Muscle of leg (tissue), 11 donors: ENCODE measurements around the gene ZFYVE16. TPM values are rescaled to one million over a fixed set of nuclear protein-coding genes. Genes with fewer than 3 reads are reported as not detected.
"Not testable (repeated sequence)": the region's sequence is repeated elsewhere in the genome, so short reads cannot be mapped to it uniquely, and the experiment has no call there.

ENCODE experiments used
- DNase-seq: peaks from one replicate; pipeline ENCODE4 v3.0.0; 2013
- H3K27ac ChIP-seq: one replicate; pipeline ENCODE4 v1.5.1; 2013; ENCODE audit warnings: mild to moderate bottlenecking, low read length, control low read depth
- H3K27me3 ChIP-seq: one replicate; pipeline ENCODE4 v1.6.1; 2013; ENCODE audit warnings: low read length; ENCODE audit not compliant: control insufficient read depth, insufficient read depth
- H3K36me3 ChIP-seq: one replicate; pipeline ENCODE4 v1.6.1; 2013; ENCODE audit warnings: low read length; ENCODE audit not compliant: control insufficient read depth, insufficient read depth
- H3K4me1 ChIP-seq: one replicate; pipeline ENCODE4 v1.6.1; 2013; ENCODE audit warnings: low read length; ENCODE audit not compliant: control insufficient read depth, insufficient read depth
- H3K4me3 ChIP-seq: one replicate; pipeline ENCODE4 v1.5.1; 2013; ENCODE audit warnings: low read length, control low read depth
- H3K9me3 ChIP-seq: replicated peaks from 2 replicates; pipeline ENCODE4 v1.6.1; 2013; ENCODE audit warnings: low read depth, low read length; ENCODE audit not compliant: control insufficient read depth
- WGBS: methylation state at CpG from one replicate; pipeline ENCODE4 v1.1.5; 2013; ENCODE audit warnings: missing lambda C conversion rate; ENCODE audit not compliant: insufficient coverage; 5-methylcytosine and 5-hydroxymethylcytosine counted together
- polyA plus RNA-seq, 8 donors: library from polyadenylated mRNA; unstranded; fragments of 120-200 nt; gene quantifications; one replicate each; pipeline versions ENCODE4 v1.2.1 to v1.2.3, GENCODE V29; 2013; ENCODE audit warnings: inconsistent platforms in 1 of 8, low replicate concordance in 1 of 8; ENCODE audit not compliant: insufficient read length in 8 of 8, insufficient read depth in 1 of 8
- total RNA-seq: library from RNA; stranded (reverse); fragments of 120-200 nt; gene quantifications from one replicate; pipeline ENCODE4 v1.2.4, GENCODE V29; 2013

ZFYVE16 gene
- total and polyA plus RNA-seq, 9 donors, result 31.2 to 67.8 (median 50.8) TPM

DNA sequence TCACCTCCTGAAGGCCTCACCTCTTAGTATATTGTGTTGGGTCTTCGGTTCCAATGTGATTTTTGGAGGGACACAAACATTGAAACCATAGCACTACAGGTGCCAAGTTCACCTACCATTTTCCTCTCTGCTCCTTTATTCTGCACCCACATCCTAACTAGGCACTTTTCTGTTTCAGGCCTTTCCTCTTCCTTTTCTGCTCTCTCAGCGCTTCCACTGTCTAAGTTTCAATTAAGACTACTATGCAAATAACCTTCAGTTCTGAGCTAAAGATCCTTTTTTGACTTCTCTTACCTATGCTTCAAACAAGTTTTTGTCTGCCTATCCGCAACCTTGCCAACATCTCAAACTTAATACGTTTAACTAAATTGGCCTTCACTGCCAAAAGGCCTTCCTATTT is 25.4 kb upstream of the ZFYVE16 start:
- H3K36me3 ChIP-seq, result no peaks in the 10 kb centered on the region
- H3K9me3 ChIP-seq, result no peaks in the 10 kb centered on the region
- no peak overlapping the region for H3K4me3 ChIP-seq
- no peaks in the 10 kb centered on the region for H3K27me3 ChIP-seq
- no peaks in the 10 kb centered on the region for H3K4me1 ChIP-seq
- 92% methylated on average over 4 of the region's 4 CpGs for WGBS
- DNase-seq, result no peak
- H3K27ac ChIP-seq, result no peak overlapping the region

DNA sequence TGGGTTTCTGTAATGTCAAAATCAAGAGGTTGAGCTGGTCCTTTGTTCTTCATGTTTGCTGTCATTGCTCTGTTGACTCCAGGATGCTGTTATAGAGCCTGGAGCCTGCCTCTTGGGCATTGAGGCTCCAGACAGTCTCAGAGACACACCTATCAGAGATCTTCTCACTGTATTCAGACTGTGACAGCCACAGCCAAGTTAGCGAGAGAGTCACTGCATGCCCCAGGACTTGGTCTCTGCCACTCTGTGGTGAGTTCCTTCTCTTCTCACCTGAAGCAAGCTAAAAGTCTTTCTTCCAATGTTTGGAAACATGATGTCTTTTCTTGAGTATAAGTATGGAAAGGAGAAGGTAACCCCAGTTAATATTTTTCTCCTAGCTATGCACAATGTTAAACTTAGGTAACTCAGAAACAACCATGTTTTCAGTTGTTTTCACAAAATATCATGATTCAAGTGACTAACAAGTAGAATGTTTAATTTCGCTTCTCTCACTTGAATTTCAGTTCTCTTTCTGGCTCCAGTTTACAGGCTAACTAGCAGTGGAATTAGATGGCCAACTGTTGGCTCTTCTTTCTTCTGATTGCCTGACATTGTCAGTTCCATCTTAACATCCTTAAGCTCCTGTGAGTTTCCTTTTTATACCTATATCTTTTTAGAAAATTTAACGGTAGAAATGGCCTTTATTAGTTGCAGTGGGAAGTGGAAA is 20.6 kb upstream of the ZFYVE16 start:
- Histone ChIP-seq H3K27ac (no peak overlapping the region), H3K27me3 (no peaks in the 10 kb centered on the region), H3K36me3 (no peaks in the 10 kb centered on the region), H3K4me3 (no peak overlapping the region), H3K4me1 (no peaks in the 10 kb centered on the region), H3K9me3 (no peaks in the 10 kb centered on the region)
- DNase-seq, result no peak
- 69% methylated on average over 2 of the region's 3 CpGs for WGBS

DNA sequence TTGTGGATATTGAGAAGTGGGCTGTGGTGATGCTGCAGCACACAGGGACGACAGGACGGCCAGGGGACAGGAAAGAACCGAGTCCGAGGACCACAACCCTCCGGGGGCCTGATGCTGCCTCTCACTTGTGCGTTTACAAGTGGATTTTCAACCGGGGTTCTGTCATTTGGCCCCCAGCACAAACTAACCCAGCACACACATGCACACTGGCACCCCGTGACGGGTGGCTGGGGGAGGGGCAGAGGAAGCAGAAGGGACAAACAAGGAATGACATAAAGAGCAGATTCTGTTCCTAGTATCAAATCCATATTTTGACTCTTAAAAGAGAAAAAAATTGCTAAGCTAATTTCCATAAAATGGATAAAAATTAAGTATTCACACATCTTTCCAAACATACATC is 18.3 kb upstream of the ZFYVE16 start:
- no CpG with 5 or more reads among the region's 9 CpGs for WGBS
- Histone ChIP-seq H3K4me1 (no peaks in the 10 kb centered on the region), H3K27me3 (no peaks in the 10 kb centered on the region), H3K36me3 (no peaks in the 10 kb centered on the region), H3K4me3 (no peak overlapping the region), H3K9me3 (no peaks in the 10 kb centered on the region), H3K27ac (no peak overlapping the region)
- DNase-seq, result peak; percentile 34

DNA sequence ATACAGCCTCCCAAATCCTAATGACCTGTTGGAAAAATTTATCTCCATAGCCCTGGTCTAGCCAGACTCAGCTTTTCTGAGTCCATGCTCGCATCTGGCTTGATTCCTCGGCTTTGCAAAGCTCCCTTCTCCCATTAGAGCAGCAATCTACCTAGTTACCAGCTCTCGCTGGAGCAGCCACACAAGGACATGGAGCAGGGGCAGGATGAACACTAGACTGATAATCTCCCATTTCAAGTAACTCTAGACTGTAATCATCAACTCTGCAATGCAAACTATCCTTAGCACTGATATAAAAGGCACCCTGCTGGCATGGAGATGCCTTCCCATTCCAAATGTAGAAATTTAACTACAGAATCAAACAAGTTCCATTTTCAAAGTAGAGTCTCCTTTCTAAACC is 17.5 kb upstream of the ZFYVE16 start:
- H3K36me3 ChIP-seq, result not testable (repeated sequence)
- no CpG with 5 or more reads among the region's 3 CpGs for WGBS

DNA sequence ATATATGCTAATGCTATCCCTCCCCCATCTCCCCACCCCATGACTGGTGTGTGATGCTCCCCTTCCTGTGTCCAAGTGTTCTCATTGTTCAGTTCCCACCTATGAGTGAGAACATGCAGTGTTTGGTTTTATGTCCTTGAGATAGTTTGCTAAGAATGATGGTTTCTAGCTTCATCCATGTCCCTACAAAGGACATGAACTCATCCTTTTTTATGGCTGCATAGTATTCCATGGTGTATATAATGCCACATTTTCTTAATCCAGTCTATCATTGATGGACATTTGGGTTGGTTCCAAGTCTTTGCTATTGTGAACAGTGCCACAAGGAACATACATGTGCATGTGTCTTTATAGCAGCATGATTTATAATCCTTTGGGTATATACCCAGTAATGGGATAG is 16.6 kb upstream of the ZFYVE16 start:
- H3K4me1 ChIP-seq, H3K36me3 ChIP-seq, H3K27ac ChIP-seq, H3K9me3 ChIP-seq, H3K27me3 ChIP-seq, H3K4me3 ChIP-seq, DNase-seq: not testable (repeated sequence)

More for the DNA sequence above, 17.5 kb upstream of the ZFYVE16 start:
- not testable (repeated sequence) for DNase-seq, H3K4me3 ChIP-seq, H3K27ac ChIP-seq, H3K4me1 ChIP-seq, H3K9me3 ChIP-seq, H3K27me3 ChIP-seq

DNA sequence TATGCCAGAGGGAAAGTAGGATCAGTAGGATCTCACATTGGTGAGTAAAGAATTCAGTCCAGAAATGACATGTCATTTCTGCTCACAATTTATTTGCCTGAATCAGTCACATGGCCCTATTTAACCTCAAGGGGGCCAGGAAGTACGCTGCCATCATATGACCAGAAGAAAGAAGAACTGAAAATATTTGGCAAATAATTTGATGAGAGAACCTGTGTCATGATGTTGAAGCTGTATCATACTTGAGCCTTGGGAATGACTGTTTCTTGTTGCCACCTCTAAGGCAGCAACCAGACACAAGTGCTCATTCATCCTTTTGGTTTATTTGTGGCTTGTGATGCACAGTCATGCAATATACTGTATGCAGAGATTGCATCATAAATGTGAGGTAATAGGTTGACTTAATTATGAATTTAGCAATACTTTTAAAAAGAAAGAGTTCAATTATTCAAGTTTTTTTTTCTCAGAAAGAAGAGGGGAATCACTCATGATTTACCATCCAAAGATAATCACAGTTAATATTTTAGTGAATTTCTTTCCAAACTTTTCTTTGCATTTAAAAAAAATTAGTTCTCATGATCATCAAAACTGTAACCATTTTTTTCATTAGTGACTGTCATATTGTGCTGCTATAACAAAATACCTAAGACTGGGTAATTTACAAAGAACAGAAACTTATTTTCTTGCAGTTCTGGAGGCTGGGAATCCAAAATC is 8.2 kb upstream of the ZFYVE16 start:
- no peaks in the 10 kb centered on the region for H3K27me3 ChIP-seq
- no peak overlapping the region for H3K27ac ChIP-seq
- no peaks in the 10 kb centered on the region for H3K4me1 ChIP-seq
- DNase-seq, result peak; percentile 51
- H3K9me3 ChIP-seq, result no peaks in the 10 kb centered on the region
- no peaks in the 10 kb centered on the region for H3K36me3 ChIP-seq
- no CpG with 5 or more reads among the region's 1 CpG for WGBS
- H3K4me3 ChIP-seq, result no peak overlapping the region

DNA sequence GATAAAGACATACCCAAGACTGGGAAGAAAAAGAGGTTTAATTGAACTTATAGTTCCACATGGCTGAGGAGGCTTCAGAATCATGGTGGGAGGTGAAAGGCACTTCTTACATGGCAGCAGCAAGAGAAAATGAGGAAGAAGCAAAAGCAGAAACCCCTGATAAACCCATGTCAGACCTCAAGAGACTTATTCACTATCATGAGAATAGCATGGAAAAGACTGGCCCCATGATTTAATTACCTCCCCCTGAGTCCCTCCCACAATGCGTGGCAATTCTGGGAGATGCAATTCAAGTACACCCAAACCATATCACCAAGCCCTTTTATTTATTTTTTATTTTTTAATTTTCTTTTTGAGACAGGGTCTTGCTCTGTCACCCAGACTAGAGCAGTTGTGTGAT is 7.5 kb upstream of the ZFYVE16 start:
- not testable (repeated sequence) for DNase-seq, H3K36me3 ChIP-seq, H3K27ac ChIP-seq, H3K4me3 ChIP-seq, H3K9me3 ChIP-seq, H3K4me1 ChIP-seq, H3K27me3 ChIP-seq
- WGBS, result no CpG with 5 or more reads among the region's 1 CpG

DNA sequence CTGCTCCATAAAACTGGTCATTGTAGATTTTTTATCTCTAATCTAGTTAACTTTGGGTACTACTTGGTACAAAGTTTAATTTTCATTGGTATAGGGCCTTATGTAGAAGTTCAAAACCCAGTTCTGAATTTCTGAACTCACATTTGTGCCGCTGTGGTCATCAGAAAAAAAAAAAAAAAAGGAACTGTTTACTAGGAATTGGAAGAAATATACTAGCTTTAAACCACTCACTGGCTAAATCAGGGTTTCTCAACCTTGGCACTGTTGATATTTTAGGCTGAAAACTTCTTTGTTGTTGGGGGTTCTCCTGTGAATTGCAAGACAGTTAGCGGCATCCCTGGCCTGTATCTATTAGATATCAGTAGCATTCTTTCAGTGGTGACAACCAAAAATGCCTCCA is 4.1 kb upstream of the ZFYVE16 start:
- peaks cover 6% of the 10 kb centered on the region for H3K4me1 ChIP-seq
- WGBS, result no CpG with 5 or more reads among the region's 2 CpGs
- no peaks in the 10 kb centered on the region for H3K36me3 ChIP-seq
- DNase-seq, result peak; percentile 13
- H3K9me3 ChIP-seq, result no peaks in the 10 kb centered on the region
- no peak overlapping the region for H3K27ac ChIP-seq
- H3K27me3 ChIP-seq, result no peaks in the 10 kb centered on the region
- H3K4me3 ChIP-seq, result no peak overlapping the region

DNA sequence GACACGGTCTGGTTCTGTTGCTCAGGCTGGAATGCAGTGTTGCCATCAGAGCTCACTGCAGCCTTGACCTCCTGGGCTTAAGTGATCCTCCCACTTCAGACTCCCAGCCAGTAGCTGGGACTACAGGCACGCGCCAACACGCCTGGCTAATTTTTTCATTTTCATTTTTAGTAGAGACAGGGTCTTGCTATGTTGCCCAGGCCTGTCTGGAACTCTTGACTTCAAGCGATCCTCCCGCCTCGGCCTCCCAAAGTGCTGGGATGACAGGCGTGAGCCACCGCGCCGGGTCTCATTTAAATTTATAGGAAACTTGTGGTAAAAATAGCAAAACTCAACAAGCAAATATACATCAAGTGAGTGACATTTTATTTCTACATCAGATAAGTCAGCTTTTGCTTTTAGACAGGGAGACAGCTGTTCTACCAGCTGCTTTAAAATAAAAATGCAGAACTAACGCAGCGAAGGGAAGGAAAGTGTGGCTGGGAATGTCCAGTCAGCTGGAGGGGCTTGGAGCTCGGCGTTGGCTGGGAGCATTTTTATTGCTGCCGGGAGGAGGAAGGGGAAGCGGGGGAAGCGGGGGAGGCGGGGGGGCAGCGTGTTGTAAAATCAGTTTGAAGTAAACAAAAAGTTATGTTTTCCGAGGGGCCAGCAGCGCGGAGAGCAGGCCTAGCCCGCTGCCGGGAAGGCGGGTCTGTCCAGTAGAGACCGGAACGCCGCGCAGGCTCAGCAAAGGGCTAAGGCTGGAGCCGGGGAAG is 707 bp upstream of the ZFYVE16 start:
- Histone ChIP-seq H3K4me1 (peaks cover 10% of the 10 kb centered on the region), H3K36me3 (peaks cover 4% of the 10 kb centered on the region), H3K4me3 (peak overlapping the region; percentile 98), H3K27me3 (no peaks in the 10 kb centered on the region), H3K27ac (peak overlapping the region; percentile 100), H3K9me3 (no peaks in the 10 kb centered on the region)
- DNase-seq, result peak; percentile 44
- WGBS, result 0% methylated on average over 20 of the region's 31 CpGs
